HUES64 (cell line): ENCODE results near the gene EIF4E3.
A peak's percentile ranks its signal among the peaks of the same experiment; 100 is the strongest.

Experiments
- H3K27ac ChIP-seq: 2 replicates; pipeline ENCODE4 v1.7.0; 2013; ENCODE audit warnings: low read depth, low read length, inconsistent platforms
- H3K27me3 ChIP-seq: 2 replicates; pipeline ENCODE4 v1.6.1; 2013; ENCODE audit warnings: mild to moderate bottlenecking, low read length; ENCODE audit not compliant: insufficient read depth
- H3K36me3 ChIP-seq: 2 replicates; pipeline ENCODE4 v1.6.1; 2013; ENCODE audit warnings: mild to moderate bottlenecking, low read length; ENCODE audit not compliant: insufficient read depth
- H3K4me1 ChIP-seq: 2 replicates; pipeline ENCODE4 v1.6.1; 2013; ENCODE audit warnings: mild to moderate bottlenecking, low read length, moderate library complexity; ENCODE audit not compliant: insufficient read depth
- H3K4me3 ChIP-seq: 2 replicates; pipeline ENCODE4 v1.5.1; 2013; ENCODE audit warnings: mild to moderate bottlenecking, low read length, moderate library complexity
- H3K9ac ChIP-seq: 2 replicates; pipeline ENCODE4 v1.6.1; 2013; ENCODE audit warnings: mild to moderate bottlenecking, low read depth, low read length
- H3K9me3 ChIP-seq: 2 replicates; pipeline ENCODE4 v1.6.1; 2013; ENCODE audit warnings: low read depth, low read length; ENCODE audit not compliant: insufficient read depth
- WGBS: fragments of 150-250, 120-280 bp; methylation state at CpG from one replicate; pipeline ENCODE4 v1.1.7; 2013; ENCODE audit warnings: missing lambda C conversion rate; 5-methylcytosine and 5-hydroxymethylcytosine counted together

The EIF4E3 gene

GRCh38 chr3:71704915-71705314 is 20.3 kb downstream of the EIF4E3 start:
- no peaks in the 10 kb centered on the region for H3K9me3 ChIP-seq
- H3K9ac ChIP-seq: no peak overlapping the region
- no peak overlapping the region for H3K27ac ChIP-seq
- peaks cover 15% of the 10 kb centered on the region for H3K4me1 ChIP-seq
- H3K4me3 ChIP-seq: no peak overlapping the region
- no peaks in the 10 kb centered on the region for H3K36me3 ChIP-seq
- H3K27me3 ChIP-seq: no peaks in the 10 kb centered on the region

- 65% methylated on average over 2 of the region's 2 CpGs for WGBS
- H3K9ac ChIP-seq: no peak overlapping the region
- H3K36me3 ChIP-seq: no peaks in the 10 kb centered on the region
- H3K27me3 ChIP-seq: no peaks in the 10 kb centered on the region
- H3K4me1 ChIP-seq: peaks cover 15% of the 10 kb centered on the region
- no peaks in the 10 kb centered on the region for H3K9me3 ChIP-seq
- no peak overlapping the region for H3K4me3 ChIP-seq
- H3K27ac ChIP-seq: 0 out of 2 replicates have a peak overlapping the region, but pooled peaks have one; percentile 3
Observed at GRCh38 chr3:71703797-71704196, 21.4 kb downstream of the EIF4E3 start.

GRCh38 chr3:71702131-71703024 is 22.8 kb downstream of the EIF4E3 start:
- WGBS: 96% methylated on average over 6 of the region's 7 CpGs
- Histone ChIP-seq H3K9ac (no peak overlapping the region), H3K27ac (no peak overlapping the region)

GRCh38 chr3:71701251-71701762 is 23.9 kb downstream of the EIF4E3 start:
- WGBS: 94% methylated on average over 3 of the region's 3 CpGs
- Histone ChIP-seq H3K36me3 (no peaks in the 10 kb centered on the region), H3K9me3 (no peaks in the 10 kb centered on the region), H3K27ac (no peak overlapping the region), H3K4me3 (no peak overlapping the region), H3K9ac (no peak overlapping the region), H3K27me3 (no peaks in the 10 kb centered on the region), H3K4me1 (peaks cover 15% of the 10 kb centered on the region)

More at GRCh38 chr3:71702131-71703024, 22.8 kb downstream of the EIF4E3 start:
- H3K4me3 ChIP-seq: no peak overlapping the region
- H3K9me3 ChIP-seq: no peaks in the 10 kb centered on the region
- no peaks in the 10 kb centered on the region for H3K27me3 ChIP-seq
- no peaks in the 10 kb centered on the region for H3K36me3 ChIP-seq
- peaks cover 15% of the 10 kb centered on the region for H3K4me1 ChIP-seq

- Histone ChIP-seq H3K9ac (no peak overlapping the region), H3K27me3 (no peaks in the 10 kb centered on the region), H3K9me3 (no peaks in the 10 kb centered on the region), H3K36me3 (no peaks in the 10 kb centered on the region), H3K4me3 (no peak overlapping the region), H3K27ac (no peak overlapping the region), H3K4me1 (peaks cover 17% of the 10 kb centered on the region)
- 92% methylated on average over 7 of the region's 7 CpGs for WGBS
Observed at GRCh38 chr3:71695000-71695482, 30.2 kb downstream of the EIF4E3 start.

GRCh38 chr3:71694358-71694999 is 30.7 kb downstream of the EIF4E3 start:
- H3K4me1 ChIP-seq: peaks cover 23% of the 10 kb centered on the region
- H3K27ac ChIP-seq: no peak overlapping the region
- 91% methylated on average over 4 of the region's 4 CpGs for WGBS
- no peaks in the 10 kb centered on the region for H3K9me3 ChIP-seq
- H3K4me3 ChIP-seq: no peak overlapping the region
- H3K36me3 ChIP-seq: no peaks in the 10 kb centered on the region
- no peaks in the 10 kb centered on the region for H3K27me3 ChIP-seq
- no peak overlapping the region for H3K9ac ChIP-seq

- 89% methylated on average over 8 of the region's 8 CpGs for WGBS
- H3K27ac ChIP-seq: no peak overlapping the region
- no peak overlapping the region for H3K4me3 ChIP-seq
- H3K9me3 ChIP-seq: no peaks in the 10 kb centered on the region
- no peak overlapping the region for H3K9ac ChIP-seq
- no peaks in the 10 kb centered on the region for H3K27me3 ChIP-seq
- no peaks in the 10 kb centered on the region for H3K36me3 ChIP-seq
- peaks cover 31% of the 10 kb centered on the region for H3K4me1 ChIP-seq
Observed at GRCh38 chr3:71693641-71694040, 31.6 kb downstream of the EIF4E3 start.

- Histone ChIP-seq H3K27ac (no peak overlapping the region), H3K27me3 (no peaks in the 10 kb centered on the region)
- WGBS: 100% methylated on average over 1 of the region's 1 CpG
Observed at GRCh38 chr3:71692139-71692538, 33.1 kb downstream of the EIF4E3 start.

GRCh38 chr3:71690341-71690841 is 34.8 kb downstream of the EIF4E3 start:
- no peak overlapping the region for H3K4me3 ChIP-seq
- peaks cover 46% of the 10 kb centered on the region for H3K4me1 ChIP-seq
- no peak overlapping the region; the same call in 1 of the 2 replicates for H3K9ac ChIP-seq
- no peaks in the 10 kb centered on the region for H3K27me3 ChIP-seq
- H3K27ac ChIP-seq: peak overlapping the region; percentile 66
- H3K36me3 ChIP-seq: no peaks in the 10 kb centered on the region
- 19% methylated on average over 4 of the region's 4 CpGs for WGBS
- H3K9me3 ChIP-seq: no peaks in the 10 kb centered on the region

More at GRCh38 chr3:71692139-71692538, 33.1 kb downstream of the EIF4E3 start:
- no peaks in the 10 kb centered on the region for H3K36me3 ChIP-seq
- H3K9ac ChIP-seq: no peak overlapping the region
- H3K4me1 ChIP-seq: peaks cover 46% of the 10 kb centered on the region
- no peak overlapping the region for H3K4me3 ChIP-seq
- H3K9me3 ChIP-seq: no peaks in the 10 kb centered on the region

GRCh38 chr3:71689291-71689690 is 35.9 kb downstream of the EIF4E3 start:
- Histone ChIP-seq H3K9me3 (no peaks in the 10 kb centered on the region), H3K9ac (no peak overlapping the region), H3K27ac (peak overlapping the region; percentile 12; the same call in 1 of the 2 replicates), H3K4me3 (no peak overlapping the region), H3K27me3 (no peaks in the 10 kb centered on the region), H3K36me3 (no peaks in the 10 kb centered on the region), H3K4me1 (peaks cover 55% of the 10 kb centered on the region)
- 35% methylated on average over 3 of the region's 3 CpGs for WGBS

- Histone ChIP-seq H3K9me3 (no peaks in the 10 kb centered on the region), H3K27me3 (no peaks in the 10 kb centered on the region), H3K4me3 (no peak overlapping the region), H3K4me1 (peaks cover 62% of the 10 kb centered on the region), H3K9ac (no peak overlapping the region), H3K36me3 (no peaks in the 10 kb centered on the region), H3K27ac (no peak overlapping the region)
- WGBS: 100% methylated on average over 1 of the region's 1 CpG
Observed at GRCh38 chr3:71688121-71688520, 37.1 kb downstream of the EIF4E3 start.
